Heart left ventricle (tissue), 13 donors: Measurements from ENCODE around the gene RANBP17.

Experiments
- POLR2A ChIP-seq, 2 donors: fragments of 450-650 bp; IDR thresholded peaks; one replicate each; pipeline ENCODE4 v1.6.1; 2017; ENCODE audit warnings: antibody characterized with exemption in 2 of 2, mild to moderate bottlenecking in 2 of 2, moderate library complexity in 2 of 2
- TF ChIP-seq, protein P1 (sequence below), 12 donors: fragments of 200-600 bp; sonication (generic) in 4 of 12; IDR thresholded peaks; one replicate each; pipeline versions ENCODE4 v1.5.0 to v1.8.0; 2018 to 2022; ENCODE audit warnings: antibody characterized with exemption in 12 of 12, mild to moderate bottlenecking in 5 of 12
- donor health status: ischemic (EF 13 %, LVEDD 7.1; RV severe dilation, severe dysfunction).
- donor health status: DM: no; HTN: yes; CAD: no.
- donor health status: DM: no; HTN: no; CAD: no.
- donor health status: ischemic (EF 25% LVEDD 6.9; RV normal size, moderate dysfunction).
- donor health status: ischemic (EF 25% LVEDD 5.7; RV mildly dilated, moderate dysfunction).
- donor health status: ischemic (EF 35%, LVEDD 5.7; RV mildly dilated, moderate dysfunction).
- donor health status: nonischemic (EF 11% LVEDD 7.7; RV severe dilation, severe dysfunction).
- donor health status: DM: yes; HTN: yes; CAD: no.
- donor health status: PGD.
- donor health status: ischemic (EF 29% LVEDD 5.4; RV normal size, mild dysfunction).
- donor health status: nonischemic (EF 23%, LVEDD 6.1; RV moderate dilation, normal function).

GRCh38 chr5:171321447-171321846 lies 459.6 kb downstream of the RANBP17 start:
- TF ChIP-seq, protein P1, sequence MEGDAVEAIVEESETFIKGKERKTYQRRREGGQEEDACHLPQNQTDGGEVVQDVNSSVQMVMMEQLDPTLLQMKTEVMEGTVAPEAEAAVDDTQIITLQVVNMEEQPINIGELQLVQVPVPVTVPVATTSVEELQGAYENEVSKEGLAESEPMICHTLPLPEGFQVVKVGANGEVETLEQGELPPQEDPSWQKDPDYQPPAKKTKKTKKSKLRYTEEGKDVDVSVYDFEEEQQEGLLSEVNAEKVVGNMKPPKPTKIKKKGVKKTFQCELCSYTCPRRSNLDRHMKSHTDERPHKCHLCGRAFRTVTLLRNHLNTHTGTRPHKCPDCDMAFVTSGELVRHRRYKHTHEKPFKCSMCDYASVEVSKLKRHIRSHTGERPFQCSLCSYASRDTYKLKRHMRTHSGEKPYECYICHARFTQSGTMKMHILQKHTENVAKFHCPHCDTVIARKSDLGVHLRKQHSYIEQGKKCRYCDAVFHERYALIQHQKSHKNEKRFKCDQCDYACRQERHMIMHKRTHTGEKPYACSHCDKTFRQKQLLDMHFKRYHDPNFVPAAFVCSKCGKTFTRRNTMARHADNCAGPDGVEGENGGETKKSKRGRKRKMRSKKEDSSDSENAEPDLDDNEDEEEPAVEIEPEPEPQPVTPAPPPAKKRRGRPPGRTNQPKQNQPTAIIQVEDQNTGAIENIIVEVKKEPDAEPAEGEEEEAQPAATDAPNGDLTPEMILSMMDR (IDR thresholded peaks at IDR 0.05), result no peak
- TF ChIP-seq POLR2A (IDR thresholded peaks at IDR 0.05), result no peak
